CD4-positive, alpha-beta T cell treated with Interferon gamma for 1 hour (primary cell): ENCODE measurements around the gene ADM.

Source experiments
- DNase-seq: peaks from one replicate; pipeline ENCODE4 v3.0.0-alpha.2; 2020

The ADM gene

GRCh38 chr11:10329935-10330334 lies 25.1 kb downstream of the ADM start:
- no peak for DNase-seq

GRCh38 chr11:10331548-10332289 lies 26.8 kb downstream of the ADM start:
- DNase-seq = no peak

- no peak for DNase-seq
These were observed 28.6 kb downstream of the ADM start for GRCh38 chr11:10333490-10333889.

- DNase-seq = no peak
These were observed 33.4 kb downstream of the ADM start for GRCh38 chr11:10338287-10338686.

GRCh38 chr11:10348650-10349280 lies 43.9 kb downstream of the ADM start:
- DNase-seq = no peak

- DNase-seq = no peak
These were observed 44.4 kb downstream of the ADM start for GRCh38 chr11:10349281-10349665.

- no peak for DNase-seq
These were observed 44.9 kb downstream of the ADM start for GRCh38 chr11:10349806-10350205.

- no peak for DNase-seq
These were observed 45.5 kb downstream of the ADM start for GRCh38 chr11:10350334-10350733.

GRCh38 chr11:10351435-10351764 lies 46.5 kb downstream of the ADM start:
- DNase-seq = no peak

- DNase-seq = no peak
These were observed 47.1 kb downstream of the ADM start for GRCh38 chr11:10351765-10352641.

- no peak for DNase-seq
These were observed 48.2 kb downstream of the ADM start for GRCh38 chr11:10352921-10353550.

- DNase-seq = no peak
These were observed 49.5 kb downstream of the ADM start for GRCh38 chr11:10354389-10354788.

- DNase-seq = no peak
These were observed 50.4 kb downstream of the ADM start for GRCh38 chr11:10355257-10355661.

- DNase-seq = no peak
These were observed 51.3 kb downstream of the ADM start for GRCh38 chr11:10356161-10356560.
